Left ventricle myocardium inferior (tissue), 1 donor: ENCODE results near the gene PAX2. TPM values are rescaled to one million over a fixed set of nuclear protein-coding genes. Genes with fewer than 3 reads are reported as not detected.

Experiments used
- DNase-seq: peaks from one replicate; pipeline ENCODE4 v3.0.0-alpha.2; 2020
- H3K27ac ChIP-seq: fragments of 200-600 bp; replicated peaks from 2 replicates; pipeline ENCODE4 v1.8.0; 2021
- H3K27me3 ChIP-seq: fragments of 200-600 bp; 2 replicates; pipeline ENCODE4 v1.8.0; 2021; ENCODE audit warnings: low read depth
- H3K36me3 ChIP-seq: fragments of 200-600 bp; 2 replicates; pipeline ENCODE4 v1.8.0; 2021
- H3K4me1 ChIP-seq: fragments of 200-600 bp; 2 replicates; pipeline ENCODE4 v1.8.0; 2021
- H3K4me3 ChIP-seq: fragments of 200-600 bp; 2 replicates; pipeline ENCODE4 v1.8.0; 2021; ENCODE audit warnings: mild to moderate bottlenecking, moderate library complexity
- H3K9me3 ChIP-seq: fragments of 200-600 bp; replicated peaks from 2 replicates; pipeline ENCODE4 v1.8.0; 2021
- CTCF ChIP-seq: fragments of 200-600 bp; IDR thresholded peaks from 2 replicates; pipeline ENCODE4 v1.8.0; 2021; ENCODE audit warnings: antibody characterized with exemption, mild to moderate bottlenecking, borderline replicate concordance
- intact Hi-C: fragments of 100-400 bp; cut with micrococcal nuclease; formaldehyde crosslinking; loops from one replicate; pipeline ENCODE4 v1.11.0; 2022
- total RNA-seq: library from RNA; stranded (reverse); fragmentation: NEBNext Ultra II Directional; extraction: Animal tissue kit (Norgen Biotek cat#: 25700); gene quantifications from one replicate; pipeline ENCODE4 v1.2.1, GENCODE V29; 2021
- donor health status: DM: no; HTN: yes; CAD: no; lungs with severe emphysema.

Gene PAX2
- total RNA-seq, 1 donor from 2014 or later: not detected

- no peaks in the 10 kb centered on the region for H3K36me3 ChIP-seq
- DNase-seq: no peak
- H3K4me3 ChIP-seq: no peak overlapping the region
- no peaks in the 10 kb centered on the region for H3K9me3 ChIP-seq
- no peak overlapping the region for H3K27ac ChIP-seq
- intact Hi-C loops: no loop called here
- H3K27me3 ChIP-seq: peaks cover 100% of the 10 kb centered on the region
- no peak for TF ChIP-seq CTCF
- H3K4me1 ChIP-seq: no peaks in the 10 kb centered on the region
These were observed 15.8 kb downstream of the PAX2 start for GRCh38 chr10:100761191-100761590.

- H3K4me3 ChIP-seq: no peak overlapping the region
- intact Hi-C loops: no loop called here
- TF ChIP-seq CTCF: no peak
These were observed 17.8 kb downstream of the PAX2 start for GRCh38 chr10:100763043-100763747.

GRCh38 chr10:100766693-100767421 lies 21.5 kb downstream of the PAX2 start:
- Histone ChIP-seq H3K9me3 (no peaks in the 10 kb centered on the region), H3K4me3 (no peak overlapping the region), H3K4me1 (no peaks in the 10 kb centered on the region), H3K27me3 (peaks cover 100% of the 10 kb centered on the region), H3K36me3 (no peaks in the 10 kb centered on the region), H3K27ac (no peak overlapping the region)
- intact Hi-C loops: no loop called here
- no peak for TF ChIP-seq CTCF
- no peak for DNase-seq

More at GRCh38 chr10:100763043-100763747, 17.8 kb downstream of the PAX2 start:
- DNase-seq: no peak
- H3K4me1 ChIP-seq: no peaks in the 10 kb centered on the region
- H3K36me3 ChIP-seq: no peaks in the 10 kb centered on the region
- peaks cover 100% of the 10 kb centered on the region for H3K27me3 ChIP-seq
- no peak overlapping the region for H3K27ac ChIP-seq
- H3K9me3 ChIP-seq: no peaks in the 10 kb centered on the region

GRCh38 chr10:100767422-100767775 lies 22.0 kb downstream of the PAX2 start:
- no peaks in the 10 kb centered on the region for H3K36me3 ChIP-seq
- no peak for TF ChIP-seq CTCF
- H3K27me3 ChIP-seq: peaks cover 100% of the 10 kb centered on the region
- H3K4me3 ChIP-seq: no peak overlapping the region
- no peak overlapping the region for H3K27ac ChIP-seq
- no peaks in the 10 kb centered on the region for H3K4me1 ChIP-seq
- intact Hi-C loops: no loop called here
- no peak for DNase-seq
- H3K9me3 ChIP-seq: no peaks in the 10 kb centered on the region

- Histone ChIP-seq H3K36me3 (no peaks in the 10 kb centered on the region), H3K27ac (no peak overlapping the region), H3K4me1 (no peaks in the 10 kb centered on the region), H3K9me3 (no peaks in the 10 kb centered on the region), H3K4me3 (no peak overlapping the region), H3K27me3 (peaks cover 100% of the 10 kb centered on the region)
- TF ChIP-seq CTCF: no peak
- intact Hi-C loops: no loop called here
- no peak for DNase-seq
These were observed 24.1 kb downstream of the PAX2 start for GRCh38 chr10:100769481-100769880.
